ENCODE results near the gene BOLA2.
"Not testable (repeated sequence)": the region's sequence is repeated elsewhere in the genome, so short reads cannot be mapped to it uniquely, and the experiment has no call there.

Gene BOLA2

DNA sequence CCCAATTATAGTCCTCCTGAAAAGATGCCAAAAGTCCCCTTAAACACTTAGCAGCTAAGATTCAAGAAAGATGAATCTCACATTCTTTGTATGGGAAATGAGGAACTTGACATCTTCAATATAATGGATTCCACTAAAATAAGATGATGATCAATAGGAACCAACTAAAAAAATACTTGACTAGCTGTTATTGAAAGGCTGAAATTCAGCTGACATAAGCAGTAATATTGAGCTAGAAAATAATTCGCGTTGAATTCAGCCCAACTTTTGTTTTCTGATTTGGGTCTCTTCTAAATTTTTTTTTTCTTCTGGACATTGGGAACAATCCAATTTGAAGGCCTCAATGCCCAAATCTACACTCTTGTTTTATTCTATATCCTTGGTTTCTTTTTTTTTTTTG, 30.6 kb downstream of the BOLA2 start:
- not testable (repeated sequence) for H3K27ac ChIP-seq; H3K9me3 ChIP-seq (replicated peaks in 1 of 11); H3K4me1 ChIP-seq; H3K27me3 ChIP-seq; H3K4me3 ChIP-seq; H3K9ac ChIP-seq; H3K4me2 ChIP-seq; H4K20me1 ChIP-seq
- peaks cover 0 to 10% (median 6%) of the 10 kb centered on the region in 11 experiments; a peak in 9 of 22 replicates for H3K36me3 ChIP-seq

- H3K9me3 ChIP-seq (replicated peaks in 1 of 11); H3K27me3 ChIP-seq; H4K20me1 ChIP-seq; H3K4me1 ChIP-seq; H3K9ac ChIP-seq; H3K4me2 ChIP-seq; H3K36me3 ChIP-seq; H3K4me3 ChIP-seq; H3K27ac ChIP-seq: not testable (repeated sequence)
Observed at GRCh38 chr16:29405249-29405648, 48.9 kb downstream of the BOLA2 start.

All from BLaER1 treated with 17β-estradiol and CSF1 and Interleukin-3, amounts not matched to agents 10 nM and 100 nM (cell line).